ENCODE results near the gene SNX21. TPM values are rescaled to one million over a fixed set of nuclear protein-coding genes. Genes with fewer than 3 reads are reported as not detected.

SNX21 gene
- total and polyA plus RNA-seq, 2 donors (not counting 3 experiments of a cell fraction or from before 2014, with no cell fraction given) = 11.6 to 11.9 TPM

DNA sequence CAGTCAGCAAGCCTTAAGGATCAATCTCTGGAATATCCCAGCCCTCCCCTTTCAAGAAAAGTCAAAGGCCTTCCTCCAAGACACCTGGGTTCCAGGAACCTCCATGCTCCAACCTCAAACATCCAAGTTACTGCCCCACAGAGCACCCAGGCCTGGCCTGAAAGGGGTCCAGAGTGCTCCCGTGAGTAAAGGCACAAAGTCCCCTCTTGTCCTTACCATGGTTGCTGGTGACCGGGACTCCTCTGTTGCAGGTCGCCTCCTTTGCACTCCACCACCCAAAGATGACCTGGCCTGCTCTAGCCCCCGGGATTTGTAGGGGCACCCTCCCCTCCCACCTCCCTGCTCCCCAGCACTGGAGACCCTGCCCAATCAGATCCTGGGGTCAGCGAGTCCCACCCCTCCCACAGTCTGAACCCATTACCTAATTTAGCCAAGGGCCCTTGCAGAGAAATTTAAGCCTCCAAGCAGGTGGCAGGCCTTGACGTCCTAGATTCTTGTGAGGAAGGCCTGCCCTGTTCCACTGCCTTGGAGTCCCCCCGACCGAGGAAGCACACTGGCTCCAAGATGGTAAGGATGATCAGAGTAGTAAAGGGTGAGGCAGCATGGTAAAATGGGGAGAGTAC is 6.5 kb upstream of the SNX21 start, which contains the start of gene TNNC2:
Gene TNNC2, minus strand, starts transcription at position 283 of the 623 bp plus-strand sequence. Its CDS starts 64 bp downstream, at position 219.
- no peak for DNase-seq (ENCODE audit: low read depth, low spot score)
- Histone ChIP-seq H3K27ac (ENCODE audit: insufficient read depth, low read depth, low read length) (no peak within 1 kb of the TSS), H3K9me1 (replicated peaks; ENCODE audit: control insufficient read depth, extremely low read depth, insufficient read depth, low read length) (no peaks in the 10 kb centered on the region), H3K9ac (replicated peaks; ENCODE audit: extremely low read depth, insufficient read depth, low read length) (no peak within 1 kb of the TSS), H3K4me1 (ENCODE audit: control insufficient read depth, extremely low read depth, insufficient read depth, low read length) (peaks cover 4% of the 10 kb centered on the region), H3K27me3 (ENCODE audit: control insufficient read depth in 2 of 2, insufficient read depth in 2 of 2, low read length in 2 of 2) (peaks cover 11 to 16% of the 10 kb centered on the region in 2 experiments), H3K9me3 (replicated peaks; ENCODE audit: control insufficient read depth, insufficient read depth, low read length) (no peaks in the 10 kb centered on the region), H3K4me2 (ENCODE audit: insufficient read depth, low read length) (no peak within 1 kb of the TSS), H3K79me2 (ENCODE audit: control insufficient read depth, insufficient read depth, low read length) (no peaks in the 10 kb centered on the region), H3K36me3 (ENCODE audit: control insufficient read depth in 2 of 2, extremely low read depth in 1 of 2, insufficient read depth in 2 of 2, low read length in 2 of 2) (no peaks in the 10 kb centered on the region), H3K4me3 (replicated peaks in 1 of 3; ENCODE audit: insufficient read depth in 1 of 3, low read depth in 1 of 3, low read length in 3 of 3) (no peak within 1 kb of the TSS), H2AFZ (ENCODE audit: low read depth, low read length) (no peak within 1 kb of the TSS), H4K20me1 (replicated peaks; ENCODE audit: control insufficient read depth, extremely low read depth, insufficient read depth, low read length) (no peaks in the 10 kb centered on the region)
- intact Hi-C loops (cut with micrococcal nuclease) (no loop called here), dilution Hi-C loops (cut with MboI; ENCODE audit: extremely low pct_ligation_motif_present, low sequenced_read_pairs) (no loop called here)
- POLR2A ChIA-PET = no interaction called here
- TF ChIP-seq POLR2AphosphoS5 (IDR thresholded peaks at IDR 0.05; ENCODE audit: insufficient read depth, low read depth, low read length) (no peak), JUN (IDR thresholded peaks at IDR 0.05; ENCODE audit: borderline replicate concordance, insufficient read depth, insufficient read length, low read depth) (no peak), EZH2 (IDR thresholded peaks at IDR 0.05; ENCODE audit: borderline replicate concordance, low read depth, low read length, severe bottlenecking) (no peak), GATA2 (IDR thresholded peaks at IDR 0.05; ENCODE audit: insufficient read depth, insufficient read length, low read depth, low read length) (no peak), POLR2A (IDR thresholded peaks at IDR 0.05; ENCODE audit: low read depth, low read length) (no peak), MYC (IDR thresholded peaks at IDR 0.05; ENCODE audit: low read depth, low read length) (no peak), FOS (IDR thresholded peaks at IDR 0.05; ENCODE audit: borderline replicate concordance, insufficient read depth, low read length) (no peak)
- TF ChIP-seq, protein P1, sequence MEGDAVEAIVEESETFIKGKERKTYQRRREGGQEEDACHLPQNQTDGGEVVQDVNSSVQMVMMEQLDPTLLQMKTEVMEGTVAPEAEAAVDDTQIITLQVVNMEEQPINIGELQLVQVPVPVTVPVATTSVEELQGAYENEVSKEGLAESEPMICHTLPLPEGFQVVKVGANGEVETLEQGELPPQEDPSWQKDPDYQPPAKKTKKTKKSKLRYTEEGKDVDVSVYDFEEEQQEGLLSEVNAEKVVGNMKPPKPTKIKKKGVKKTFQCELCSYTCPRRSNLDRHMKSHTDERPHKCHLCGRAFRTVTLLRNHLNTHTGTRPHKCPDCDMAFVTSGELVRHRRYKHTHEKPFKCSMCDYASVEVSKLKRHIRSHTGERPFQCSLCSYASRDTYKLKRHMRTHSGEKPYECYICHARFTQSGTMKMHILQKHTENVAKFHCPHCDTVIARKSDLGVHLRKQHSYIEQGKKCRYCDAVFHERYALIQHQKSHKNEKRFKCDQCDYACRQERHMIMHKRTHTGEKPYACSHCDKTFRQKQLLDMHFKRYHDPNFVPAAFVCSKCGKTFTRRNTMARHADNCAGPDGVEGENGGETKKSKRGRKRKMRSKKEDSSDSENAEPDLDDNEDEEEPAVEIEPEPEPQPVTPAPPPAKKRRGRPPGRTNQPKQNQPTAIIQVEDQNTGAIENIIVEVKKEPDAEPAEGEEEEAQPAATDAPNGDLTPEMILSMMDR (IDR thresholded peaks at IDR 0.05; ENCODE audit: extremely low read depth in 1 of 2, insufficient read depth in 1 of 2, low read depth in 1 of 2, low read length in 2 of 2) = no peak
- TF ChIP-seq, protein P2, sequence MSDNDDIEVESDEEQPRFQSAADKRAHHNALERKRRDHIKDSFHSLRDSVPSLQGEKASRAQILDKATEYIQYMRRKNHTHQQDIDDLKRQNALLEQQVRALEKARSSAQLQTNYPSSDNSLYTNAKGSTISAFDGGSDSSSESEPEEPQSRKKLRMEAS (IDR thresholded peaks at IDR 0.05; ENCODE audit: insufficient read depth, insufficient read length) = no peak
- CTCF ChIA-PET = interaction anchor here (1.1 to 1.6 kb wide), 2 partner anchors 120 to 143 kb away, joined by 3 to 10 read pairs; no protein-coding TSS in a partner anchor
- no peak for FAIRE-seq
- no TSS peak for BruUV-seq (replicated peaks)
